RPMI8226 (cell line): Measurements from ENCODE around the gene ATP6V1F.

Experiments
- DNase-seq: peaks from one replicate; pipeline ENCODE4 v3.0.0-alpha.2; 2015

Gene ATP6V1F

DNA sequence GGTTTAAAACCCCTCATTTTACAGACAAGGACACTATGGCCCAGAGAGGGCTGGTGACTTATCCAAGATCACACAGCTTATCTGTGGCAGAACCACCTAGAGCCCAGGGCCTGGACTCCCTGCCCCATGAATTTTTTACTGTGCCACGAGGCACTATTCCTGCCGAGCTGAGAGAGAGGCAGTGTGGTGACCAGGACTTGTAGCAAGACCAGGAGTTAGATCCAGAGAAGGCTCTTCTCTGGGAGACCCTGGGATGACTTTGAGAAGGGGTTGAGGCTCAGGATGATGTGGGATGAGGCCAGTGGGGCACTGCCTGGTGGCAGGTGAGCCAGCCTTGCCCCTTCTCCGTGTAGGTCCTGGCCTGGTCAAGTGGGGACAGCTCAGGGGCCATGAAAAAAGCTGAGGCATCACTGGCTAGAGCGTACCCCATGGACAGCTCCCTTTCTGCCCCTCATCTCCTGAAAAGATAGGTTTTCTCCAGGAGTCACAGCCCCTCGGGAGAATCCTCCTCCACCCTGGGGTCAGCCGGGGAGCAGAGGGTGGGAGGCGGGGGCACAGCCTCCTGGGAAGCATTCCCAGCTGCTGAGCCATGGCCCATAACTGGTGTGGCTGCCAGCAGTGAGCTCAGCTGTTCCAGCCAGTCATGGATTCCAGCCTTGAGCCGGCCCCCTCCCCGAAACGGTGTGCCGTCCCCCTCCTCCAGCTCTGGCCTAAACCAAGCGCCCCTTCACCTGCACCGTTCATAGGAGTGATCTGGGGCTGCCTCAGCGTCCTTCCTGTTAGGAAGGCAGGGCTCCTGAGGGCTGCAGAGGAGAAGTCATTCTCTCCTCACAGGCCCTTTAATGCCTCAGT is 26.6 kb upstream of the ATP6V1F start:
- no peak for DNase-seq

DNA sequence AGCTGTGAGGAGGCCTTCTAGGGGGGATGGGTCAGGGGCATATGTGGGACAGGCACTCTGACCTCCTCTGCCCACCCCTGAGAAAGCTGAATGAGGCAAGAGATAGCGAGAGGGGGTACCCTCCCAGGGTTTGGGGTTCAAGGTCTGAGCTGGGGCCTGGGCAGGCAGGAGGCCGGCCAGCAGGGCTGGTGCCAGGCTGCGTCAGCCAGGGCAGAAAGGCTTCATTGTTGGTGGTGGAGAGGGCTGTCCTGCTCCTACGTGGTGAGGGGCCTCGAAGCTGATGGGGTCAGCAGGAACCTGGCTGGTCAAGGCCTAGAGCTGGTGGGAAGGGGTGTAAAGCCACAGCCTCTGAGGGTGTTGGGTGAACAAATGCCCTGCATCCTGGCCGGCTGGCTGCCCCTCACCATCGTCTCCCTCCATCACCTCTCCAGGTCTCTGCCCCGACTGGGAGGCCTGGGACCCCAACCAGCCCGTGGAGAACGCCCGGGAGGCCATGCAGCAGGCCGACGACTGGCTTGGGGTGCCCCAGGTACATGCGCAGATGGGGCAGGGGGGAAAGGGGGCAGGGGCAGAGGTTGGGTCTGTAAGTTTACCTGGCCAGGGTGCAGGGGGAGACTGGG is 25.8 kb upstream of the ATP6V1F start:
- DNase-seq, result no peak

DNA sequence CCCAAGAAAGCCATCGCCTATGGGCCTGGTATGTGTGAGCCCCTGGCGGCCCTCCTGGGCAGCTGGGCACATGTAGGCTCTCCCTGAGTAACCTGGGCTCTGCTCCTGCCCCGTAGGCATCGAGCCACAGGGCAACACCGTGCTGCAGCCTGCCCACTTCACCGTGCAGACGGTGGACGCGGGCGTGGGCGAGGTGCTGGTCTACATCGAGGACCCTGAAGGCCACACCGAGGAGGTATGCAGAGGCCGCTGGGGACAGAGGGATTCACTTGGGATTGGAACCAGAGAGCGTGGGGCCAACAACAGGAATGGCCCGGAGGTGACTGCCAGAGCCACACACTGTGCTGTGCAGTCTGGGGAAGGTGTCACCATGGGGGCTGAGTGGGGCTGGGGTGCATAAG is 25.1 kb upstream of the ATP6V1F start:
- no peak for DNase-seq

DNA sequence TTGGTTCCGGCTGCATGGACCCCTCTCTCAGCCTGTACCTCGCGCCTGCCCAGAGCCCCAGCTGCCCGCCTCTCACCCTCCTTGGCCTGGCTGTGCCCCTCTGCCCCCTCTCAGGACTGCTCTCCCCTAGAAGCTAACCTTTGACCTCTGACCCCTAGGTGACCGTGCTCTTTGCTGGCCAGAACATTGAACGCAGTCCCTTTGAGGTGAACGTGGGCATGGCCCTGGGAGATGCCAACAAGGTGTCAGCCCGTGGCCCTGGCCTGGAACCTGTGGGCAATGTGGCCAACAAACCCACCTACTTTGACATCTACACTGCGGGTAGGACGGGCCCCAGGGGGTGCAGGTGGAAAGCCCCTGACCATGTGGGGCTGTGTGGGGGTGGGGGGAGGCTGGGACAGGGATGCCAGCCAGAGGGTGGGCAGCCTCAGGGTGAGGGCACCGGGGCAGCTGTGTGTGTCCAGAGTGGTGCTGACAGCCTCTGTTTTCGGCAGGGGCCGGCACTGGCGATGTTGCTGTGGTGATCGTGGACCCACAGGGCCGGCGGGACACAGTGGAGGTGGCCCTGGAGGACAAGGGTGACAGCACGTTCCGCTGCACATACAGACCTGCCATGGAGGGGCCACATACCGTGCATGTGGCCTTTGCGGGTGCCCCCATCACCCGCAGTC is 24.4 kb upstream of the ATP6V1F start:
- DNase-seq, result no peak

DNA sequence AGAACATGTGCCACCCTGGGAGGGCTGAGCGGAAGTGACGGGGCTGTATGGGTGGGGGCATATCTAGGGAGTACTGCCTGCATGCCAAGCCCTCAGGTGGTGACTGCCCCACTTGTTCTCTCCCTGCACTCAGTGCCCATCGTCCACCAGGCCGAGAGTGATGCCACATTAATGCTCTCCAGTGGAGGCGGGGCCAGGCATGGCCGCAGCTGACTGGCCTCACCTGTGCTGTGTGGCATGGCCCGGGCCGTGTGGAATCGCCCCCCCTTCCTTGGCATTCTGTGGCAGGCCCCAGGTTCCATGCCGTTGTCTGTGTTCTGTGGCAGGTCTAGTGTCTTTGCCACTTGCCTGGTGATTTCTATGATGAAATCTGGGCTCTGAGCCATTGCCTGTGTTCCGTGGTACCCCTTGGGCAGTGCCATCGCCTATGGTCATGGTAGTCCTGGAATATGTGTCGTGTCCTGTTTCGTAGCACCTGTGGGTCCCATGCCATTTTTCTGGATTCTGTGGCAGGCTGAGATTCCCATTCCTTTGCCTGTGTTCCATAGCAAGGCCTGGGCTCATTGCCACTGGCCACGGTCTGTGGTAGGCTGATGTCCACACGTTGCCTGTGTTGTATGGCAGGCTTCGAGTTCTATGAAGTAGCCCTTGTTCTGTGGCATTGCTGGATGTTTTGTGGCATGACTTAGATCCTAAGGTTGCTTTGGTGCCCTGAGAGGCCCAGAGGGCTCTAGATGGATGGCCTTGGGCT is 23.5 kb upstream of the ATP6V1F start:
- DNase-seq, result no peak

DNA sequence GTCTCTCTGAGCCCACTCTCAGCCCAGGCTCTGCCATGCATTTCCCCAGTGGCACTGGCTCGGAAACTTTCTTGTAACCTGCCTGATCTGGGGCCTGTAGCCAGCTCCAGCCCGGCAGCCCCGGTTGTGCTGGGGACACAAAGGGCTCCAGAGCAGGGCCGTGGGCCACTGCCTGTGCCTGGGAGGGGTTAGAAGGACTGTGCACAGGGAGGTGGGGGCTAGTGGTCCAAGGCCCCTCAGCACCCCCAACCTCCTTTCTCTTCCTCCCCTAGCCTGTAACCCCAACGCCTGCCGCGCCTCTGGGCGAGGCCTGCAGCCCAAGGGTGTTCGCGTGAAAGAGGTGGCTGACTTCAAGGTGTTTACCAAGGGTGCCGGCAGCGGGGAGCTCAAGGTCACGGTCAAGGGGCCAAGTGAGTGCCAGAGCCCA is 22.9 kb upstream of the ATP6V1F start:
- DNase-seq, result no peak

DNA sequence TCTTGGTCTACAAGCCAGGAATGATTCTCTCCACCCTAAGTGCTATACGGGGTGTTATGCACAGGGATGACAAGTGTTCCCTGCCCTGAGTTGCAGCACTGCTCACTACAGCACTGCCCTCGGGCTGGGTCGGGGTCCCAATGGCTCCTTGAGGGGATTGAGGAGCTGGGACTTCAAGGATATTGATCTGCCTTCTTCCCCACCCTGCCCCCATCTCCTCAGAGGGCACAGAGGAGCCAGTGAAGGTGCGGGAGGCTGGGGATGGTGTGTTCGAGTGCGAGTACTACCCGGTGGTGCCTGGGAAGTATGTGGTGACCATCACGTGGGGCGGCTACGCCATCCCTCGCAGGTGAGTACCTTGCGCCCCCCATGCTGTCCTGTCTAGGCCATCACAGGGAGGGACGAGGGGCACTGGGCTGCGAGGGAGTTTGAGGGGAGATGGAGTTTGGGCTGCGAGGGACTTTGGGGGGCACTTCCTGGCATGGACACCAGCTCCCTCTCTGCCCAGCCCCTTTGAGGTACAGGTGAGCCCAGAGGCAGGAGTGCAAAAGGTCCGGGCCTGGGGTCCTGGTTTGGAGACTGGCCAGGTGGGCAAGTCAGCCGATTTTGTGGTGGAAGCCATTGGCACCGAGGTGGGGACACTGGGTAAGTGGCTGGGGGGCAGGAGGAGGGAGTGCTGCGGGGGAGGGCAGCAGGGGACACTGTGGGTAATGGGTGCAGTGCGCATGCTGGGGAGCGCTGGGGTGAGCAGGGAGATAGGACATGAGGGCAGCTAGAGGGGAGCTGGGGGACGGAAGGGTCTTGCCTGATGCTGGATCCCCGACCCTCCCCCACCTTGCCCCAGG is 22.1 kb upstream of the ATP6V1F start:
- DNase-seq, result no peak

DNA sequence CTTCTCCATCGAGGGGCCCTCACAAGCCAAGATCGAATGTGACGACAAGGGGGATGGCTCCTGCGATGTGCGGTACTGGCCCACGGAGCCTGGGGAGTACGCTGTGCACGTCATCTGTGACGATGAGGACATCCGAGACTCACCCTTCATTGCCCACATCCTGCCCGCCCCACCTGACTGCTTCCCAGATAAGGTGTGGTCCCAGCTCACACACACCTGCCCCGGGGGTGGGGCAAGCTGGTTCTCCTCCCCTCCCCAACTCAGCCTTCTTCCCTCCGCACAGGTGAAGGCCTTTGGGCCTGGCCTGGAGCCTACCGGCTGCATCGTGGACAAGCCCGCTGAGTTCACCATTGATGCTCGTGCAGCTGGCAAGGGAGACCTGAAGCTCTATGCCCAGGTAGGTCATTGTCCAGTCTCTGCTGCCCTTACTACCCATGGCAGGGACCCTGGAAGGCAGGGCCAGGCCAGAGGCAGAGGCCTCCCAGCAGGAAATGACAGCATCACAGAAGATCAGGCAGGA is 21.4 kb upstream of the ATP6V1F start:
- no peak for DNase-seq

DNA sequence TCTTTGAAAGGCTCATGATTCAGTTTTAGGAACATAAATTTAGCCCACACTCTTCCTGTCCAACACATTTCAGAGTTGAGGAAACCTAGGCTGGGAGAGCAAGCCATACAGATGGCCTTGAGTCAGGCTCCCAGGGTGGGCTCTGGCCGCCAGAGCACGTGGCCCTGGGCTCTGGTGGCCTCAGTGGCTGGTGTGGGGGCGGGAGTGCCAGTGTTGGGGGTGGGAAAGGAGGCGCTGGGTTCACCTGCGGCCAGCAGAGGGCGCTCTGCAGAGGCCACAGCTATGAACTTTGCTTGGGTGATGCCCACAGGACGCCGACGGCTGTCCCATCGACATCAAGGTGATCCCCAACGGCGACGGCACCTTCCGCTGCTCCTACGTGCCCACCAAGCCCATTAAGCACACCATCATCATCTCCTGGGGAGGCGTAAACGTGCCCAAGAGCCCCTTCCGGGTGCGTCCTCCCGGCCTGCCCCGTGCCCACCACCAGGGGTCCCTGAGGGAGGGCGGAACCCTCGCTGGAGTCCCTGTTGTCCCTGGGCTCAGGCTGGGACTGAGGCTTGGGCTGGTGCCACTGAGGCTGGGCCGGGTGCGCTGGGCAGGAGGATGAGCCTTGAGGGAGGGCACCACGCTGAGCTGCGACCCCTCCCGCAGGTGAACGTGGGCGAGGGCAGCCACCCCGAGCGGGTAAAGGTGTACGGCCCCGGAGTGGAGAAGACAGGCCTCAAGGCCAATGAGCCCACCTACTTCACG is 20.6 kb upstream of the ATP6V1F start:
- DNase-seq, result peak; percentile 78

DNA sequence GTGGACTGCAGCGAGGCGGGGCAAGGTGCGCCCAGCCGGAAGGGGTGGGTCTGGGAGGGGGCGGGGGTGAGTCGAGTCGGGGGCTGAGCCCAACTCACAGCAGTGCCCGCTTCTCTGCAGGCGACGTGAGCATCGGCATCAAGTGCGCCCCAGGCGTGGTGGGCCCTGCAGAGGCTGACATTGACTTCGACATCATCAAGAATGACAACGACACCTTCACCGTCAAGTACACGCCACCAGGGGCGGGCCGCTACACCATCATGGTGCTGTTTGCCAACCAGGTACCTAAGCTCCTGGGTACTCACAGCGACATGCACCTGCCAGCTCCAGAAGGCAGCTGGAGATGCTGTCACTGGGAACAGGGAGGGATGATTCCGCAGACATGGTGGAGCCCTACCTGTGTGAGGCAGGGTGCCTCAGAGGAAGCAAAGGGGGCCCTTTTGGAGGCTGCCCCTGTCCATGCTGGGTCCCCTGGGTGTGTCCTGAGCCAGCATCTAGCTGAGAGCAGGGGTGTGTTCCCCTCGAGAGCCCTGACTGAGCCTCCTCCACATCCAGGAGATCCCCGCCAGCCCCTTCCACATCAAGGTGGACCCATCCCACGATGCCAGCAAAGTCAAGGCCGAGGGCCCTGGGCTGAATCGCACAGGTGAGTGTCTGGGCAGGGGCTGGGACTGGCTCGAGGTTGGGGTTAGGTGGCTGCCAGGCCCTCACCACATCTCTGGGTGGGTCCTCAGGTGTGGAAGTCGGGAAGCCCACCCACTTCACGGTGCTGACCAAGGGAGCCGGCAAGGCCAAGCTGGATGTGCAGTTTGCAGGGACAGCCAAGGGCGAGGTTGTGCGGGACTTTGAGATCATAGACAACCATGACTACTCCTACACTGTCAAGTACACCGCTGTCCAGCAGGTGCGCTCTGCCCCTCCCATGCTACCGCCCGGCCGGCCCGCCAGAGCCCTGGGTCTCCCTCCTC is 19.7 kb upstream of the ATP6V1F start:
- no peak for DNase-seq

DNA sequence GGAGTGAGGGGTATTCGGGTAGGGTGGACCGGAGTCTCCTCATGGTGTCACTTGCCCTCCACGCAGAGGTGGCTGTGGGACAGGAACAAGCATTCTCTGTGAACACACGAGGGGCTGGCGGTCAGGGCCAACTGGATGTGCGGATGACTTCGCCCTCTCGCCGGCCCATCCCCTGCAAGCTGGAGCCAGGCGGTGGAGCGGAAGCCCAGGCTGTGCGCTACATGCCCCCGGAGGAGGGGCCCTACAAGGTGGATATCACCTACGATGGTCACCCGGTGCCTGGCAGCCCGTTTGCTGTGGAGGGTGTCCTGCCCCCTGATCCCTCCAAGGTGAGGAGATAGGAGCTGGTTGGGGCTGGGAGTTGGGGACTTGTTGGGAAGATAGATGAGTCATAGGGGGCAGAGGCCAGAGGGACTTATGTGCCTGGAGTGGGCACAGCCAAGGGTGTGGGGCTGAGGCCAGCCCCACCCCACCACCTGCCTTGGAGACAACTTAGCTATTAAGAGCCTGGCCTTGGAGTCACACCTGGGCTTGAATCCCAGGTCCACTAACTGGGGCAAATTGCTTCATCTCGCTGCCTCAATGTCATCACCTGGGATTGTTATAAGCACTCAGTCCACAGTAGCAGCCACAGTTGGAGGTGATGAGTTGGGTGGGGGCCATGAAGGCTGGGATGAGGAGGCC is 18.6 kb upstream of the ATP6V1F start:
- DNase-seq, result no peak

DNA sequence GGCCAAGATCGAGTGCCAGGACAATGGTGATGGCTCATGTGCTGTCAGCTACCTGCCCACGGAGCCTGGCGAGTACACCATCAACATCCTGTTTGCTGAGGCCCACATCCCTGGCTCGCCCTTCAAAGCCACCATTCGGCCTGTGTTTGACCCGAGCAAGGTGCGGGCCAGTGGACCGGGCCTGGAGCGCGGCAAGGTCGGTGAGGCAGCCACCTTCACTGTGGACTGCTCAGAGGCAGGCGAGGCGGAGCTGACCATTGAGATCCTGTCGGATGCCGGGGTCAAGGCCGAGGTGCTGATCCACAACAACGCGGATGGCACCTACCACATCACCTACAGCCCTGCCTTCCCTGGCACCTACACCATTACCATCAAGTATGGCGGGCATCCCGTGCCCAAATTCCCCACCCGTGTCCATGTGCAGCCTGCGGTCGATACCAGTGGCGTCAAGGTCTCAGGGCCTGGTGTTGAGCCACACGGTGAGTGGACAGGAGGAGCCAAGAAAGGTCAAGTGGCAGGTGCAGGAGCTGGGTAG is 17.8 kb upstream of the ATP6V1F start:
- no peak for DNase-seq

DNA sequence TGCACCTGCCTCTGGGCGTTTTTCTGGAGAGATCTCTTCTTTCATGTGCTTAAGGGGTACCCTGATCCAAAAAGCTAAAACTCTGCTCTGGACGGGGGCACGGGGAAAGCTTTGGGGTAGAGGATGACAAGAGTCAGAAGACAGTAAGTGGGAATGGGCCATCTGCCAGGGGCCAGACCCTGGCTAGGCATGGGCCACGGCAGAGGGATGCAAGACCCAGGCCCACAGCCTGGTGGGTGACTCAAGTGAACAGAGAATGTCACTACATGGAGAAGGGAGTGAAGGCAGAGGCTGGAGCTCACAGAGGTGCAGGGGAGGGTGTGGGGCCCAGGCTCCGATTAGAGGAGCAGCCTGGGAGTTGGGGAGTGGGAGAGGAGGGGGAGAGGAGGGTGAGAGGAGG is 17.2 kb upstream of the ATP6V1F start:
- no peak for DNase-seq

DNA sequence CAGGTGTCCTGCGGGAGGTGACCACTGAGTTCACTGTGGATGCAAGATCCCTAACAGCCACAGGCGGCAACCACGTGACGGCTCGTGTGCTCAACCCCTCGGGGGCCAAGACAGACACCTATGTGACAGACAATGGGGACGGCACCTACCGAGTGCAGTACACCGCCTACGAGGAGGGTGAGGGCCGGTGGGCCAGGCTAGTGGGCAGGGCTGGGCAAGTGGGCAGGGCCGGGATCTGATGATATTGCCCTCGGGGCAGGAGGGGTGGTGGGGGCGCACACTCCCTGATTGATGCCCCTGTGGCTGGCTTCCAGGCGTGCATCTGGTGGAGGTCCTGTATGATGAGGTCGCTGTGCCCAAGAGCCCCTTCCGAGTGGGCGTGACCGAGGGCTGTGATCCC is 16.7 kb upstream of the ATP6V1F start:
- DNase-seq, result no peak

DNA sequence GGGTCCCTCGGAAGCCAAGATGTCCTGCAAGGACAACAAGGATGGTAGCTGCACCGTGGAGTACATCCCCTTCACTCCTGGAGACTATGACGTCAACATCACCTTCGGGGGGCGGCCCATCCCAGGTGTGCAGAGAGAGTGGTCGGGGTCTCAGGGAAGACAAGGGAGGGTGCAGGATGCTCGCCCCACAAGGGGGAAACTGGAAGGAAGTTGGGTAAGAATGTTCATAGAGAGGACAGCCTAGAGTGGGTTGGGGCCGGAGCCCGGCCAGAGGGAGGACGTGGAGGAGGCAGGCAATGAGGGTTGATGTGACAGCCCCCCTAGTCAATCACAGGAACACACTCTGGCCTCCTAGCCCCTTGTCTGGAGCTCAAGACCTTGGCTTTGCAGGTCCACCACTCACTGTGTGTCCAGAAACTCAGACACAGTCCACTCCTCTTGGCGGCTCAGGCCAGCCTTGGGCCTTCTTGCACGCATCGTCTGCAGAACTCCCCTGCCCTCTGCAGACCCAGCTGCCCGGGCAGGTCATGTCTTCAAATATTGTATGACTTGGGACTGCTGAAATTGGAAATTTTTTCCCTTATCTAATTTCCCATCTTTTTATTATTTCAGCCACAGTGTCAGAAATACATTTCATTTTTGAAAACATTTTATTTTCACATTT is 15.7 kb upstream of the ATP6V1F start:
- DNase-seq, result no peak

DNA sequence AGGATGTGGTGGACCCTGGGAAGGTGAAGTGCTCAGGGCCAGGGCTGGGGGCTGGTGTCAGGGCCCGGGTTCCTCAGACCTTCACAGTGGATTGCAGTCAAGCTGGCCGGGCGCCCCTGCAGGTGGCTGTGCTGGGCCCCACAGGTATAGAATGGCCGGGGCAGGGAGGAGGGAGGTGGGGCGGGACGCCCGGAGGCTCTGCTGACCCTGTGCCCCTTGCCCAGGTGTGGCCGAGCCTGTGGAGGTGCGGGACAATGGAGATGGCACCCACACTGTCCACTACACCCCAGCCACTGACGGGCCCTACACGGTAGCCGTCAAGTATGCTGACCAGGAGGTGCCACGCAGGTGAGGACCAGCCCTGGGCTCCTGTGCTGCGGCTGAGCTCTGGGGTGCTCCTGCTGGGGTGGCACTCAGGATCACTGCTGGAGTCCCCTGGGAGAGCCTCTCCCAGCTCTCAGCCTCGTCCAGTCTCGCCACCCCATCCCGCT is 14.9 kb upstream of the ATP6V1F start:
- DNase-seq, result no peak

DNA sequence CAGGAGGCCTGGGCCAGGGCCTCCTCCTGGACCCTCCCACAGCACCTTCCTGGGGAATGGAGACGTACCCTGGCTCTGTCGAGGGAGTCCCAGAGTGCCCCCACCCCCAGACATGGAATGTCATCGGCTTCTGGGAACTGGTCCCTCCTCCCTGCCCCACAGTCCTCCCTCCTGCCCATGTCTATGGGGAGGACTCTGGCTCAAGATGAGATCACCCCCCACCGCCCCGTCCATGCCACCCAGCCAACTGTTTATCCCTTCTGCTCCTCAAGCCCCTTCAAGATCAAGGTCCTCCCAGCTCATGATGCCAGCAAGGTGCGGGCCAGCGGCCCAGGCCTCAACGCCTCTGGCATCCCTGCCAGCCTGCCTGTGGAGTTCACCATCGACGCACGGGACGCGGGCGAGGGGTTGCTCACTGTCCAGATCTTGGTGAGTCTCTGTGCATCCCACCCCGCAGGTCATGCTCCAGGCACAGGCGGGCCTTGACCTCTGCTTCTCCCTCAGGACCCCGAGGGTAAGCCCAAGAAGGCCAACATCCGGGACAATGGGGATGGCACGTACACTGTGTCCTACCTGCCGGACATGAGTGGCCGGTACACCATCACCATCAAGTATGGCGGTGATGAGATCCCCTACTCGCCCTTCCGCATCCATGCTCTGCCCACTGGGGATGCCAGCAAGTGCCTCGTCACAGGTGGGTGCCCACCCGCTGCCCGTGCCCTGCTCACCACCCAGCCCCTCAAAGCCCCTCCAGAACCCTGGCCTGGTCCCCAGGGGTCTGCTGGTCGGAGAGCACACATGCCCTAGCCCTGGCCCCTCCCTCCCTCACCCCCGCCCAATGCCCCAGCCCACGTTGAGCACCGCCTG is 14.1 kb upstream of the ATP6V1F start:
- no peak for DNase-seq

DNA sequence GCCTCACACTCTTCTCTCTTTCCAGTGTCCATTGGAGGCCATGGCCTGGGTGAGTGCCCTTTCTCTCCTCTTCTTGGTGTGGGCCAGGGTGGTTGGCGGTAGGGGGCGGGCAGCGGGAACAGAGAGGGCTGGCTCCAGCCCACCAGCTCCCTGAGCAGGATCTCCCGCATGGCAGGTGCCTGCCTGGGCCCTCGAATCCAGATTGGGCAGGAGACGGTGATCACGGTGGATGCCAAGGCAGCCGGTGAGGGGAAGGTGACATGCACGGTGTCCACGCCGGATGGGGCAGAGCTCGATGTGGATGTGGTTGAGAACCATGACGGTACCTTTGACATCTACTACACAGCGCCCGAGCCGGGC is 13.5 kb upstream of the ATP6V1F start:
- DNase-seq, result no peak
